Adipose tissue (tissue), 3 donors: ENCODE data around the gene ZNF521. TPM values are rescaled to one million over a fixed set of nuclear protein-coding genes. Genes with fewer than 3 reads are reported as not detected.
"Not testable (repeated sequence)": the region's sequence is repeated elsewhere in the genome, so short reads cannot be mapped to it uniquely, and the experiment has no call there.

Experiments used
- H3K27ac ChIP-seq: one replicate; pipeline ENCODE4 v1.5.1; 2013; ENCODE audit warnings: low read depth, low read length
- WGBS, 3 donors: extraction: QIAGEN DNeasy Blood & Tissue Kit; methylation state at CpG; one replicate each; pipeline ENCODE4 v1.1.7; 2013; 5-methylcytosine and 5-hydroxymethylcytosine counted together
- polyA plus RNA-seq, 3 donors: library from polyadenylated mRNA; stranded (reverse); fragments of 200-250 nt; gene quantifications; one replicate each; pipeline ENCODE4 v1.2.3, GENCODE V29; 2013
- donor health status: healthy with polysubstance abuse.
- donor health status: Bipolar disorder and iron deficiency.
- donor health status: healthy.

ZNF521 gene
- polyA plus RNA-seq, 3 donors = 1.8 to 12.4 (median 11.4) TPM

- no peak overlapping the region for H3K27ac ChIP-seq
- 68 to 81% (median 76%) methylated on average over 4 of the region's 4 CpGs for WGBS, 3 donors
These were observed 73.6 kb downstream of the ZNF521 start for GRCh38 chr18:25278394-25278793.

- WGBS, 3 donors = 61 to 77% (median 72%) methylated on average over 11 of the region's 11 CpGs
- H3K27ac ChIP-seq = no peak overlapping the region
These were observed 76.5 kb downstream of the ZNF521 start for GRCh38 chr18:25275412-25276001.

DNA sequence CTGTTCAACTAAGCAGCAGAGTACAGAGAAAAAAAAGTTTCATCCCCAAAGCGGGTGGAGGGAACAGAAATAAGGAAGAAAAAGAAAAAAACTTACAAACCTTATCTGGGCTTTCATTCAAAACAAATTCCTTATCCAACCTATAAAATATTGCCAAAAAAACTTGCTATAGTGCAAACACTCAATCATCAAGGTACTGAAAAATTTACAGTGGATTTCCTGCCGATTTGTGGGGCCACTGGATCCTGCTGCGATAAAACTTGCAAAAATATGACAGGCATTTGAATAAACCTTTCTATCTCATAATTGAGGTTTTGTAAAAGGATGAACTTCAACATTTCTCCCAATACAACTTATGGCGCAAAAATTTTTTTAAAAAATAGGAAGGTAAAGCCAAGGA, 77.0 kb downstream of the ZNF521 start:
- WGBS, 3 donors = 80 to 83% (median 82%) methylated on average over 4 of the region's 4 CpGs
- H3K27ac ChIP-seq = no peak overlapping the region

GRCh38 chr18:25266931-25267527, 84.9 kb downstream of the ZNF521 start:
- 44 to 86% (median 81%) methylated on average over 12 of the region's 12 CpGs for WGBS, 3 donors
- H3K27ac ChIP-seq = not testable (repeated sequence)

GRCh38 chr18:25262920-25263319, 89.0 kb downstream of the ZNF521 start:
- no peak overlapping the region for H3K27ac ChIP-seq
- WGBS, 3 donors = 39 to 72% (median 59%) methylated on average over 2 of the region's 2 CpGs

DNA sequence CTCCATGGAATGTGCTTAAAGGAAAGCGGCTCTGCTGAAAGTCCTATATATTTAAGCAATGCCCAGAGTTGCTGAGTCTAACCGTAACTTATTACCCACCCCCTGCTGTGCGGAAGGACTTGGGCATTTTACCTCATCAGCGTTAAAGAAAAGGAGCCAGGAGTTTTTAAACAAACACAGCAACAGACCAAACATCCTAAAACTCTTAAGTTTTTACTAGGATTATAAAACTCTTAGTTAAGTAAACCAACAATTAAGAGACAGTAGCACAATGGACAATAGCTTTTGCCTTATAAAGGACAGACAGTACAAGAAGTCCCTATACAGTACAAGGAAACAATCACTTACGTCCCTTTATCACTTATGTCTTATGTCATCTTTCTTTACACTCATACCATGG, 90.2 kb downstream of the ZNF521 start:
- no peak overlapping the region for H3K27ac ChIP-seq

DNA sequence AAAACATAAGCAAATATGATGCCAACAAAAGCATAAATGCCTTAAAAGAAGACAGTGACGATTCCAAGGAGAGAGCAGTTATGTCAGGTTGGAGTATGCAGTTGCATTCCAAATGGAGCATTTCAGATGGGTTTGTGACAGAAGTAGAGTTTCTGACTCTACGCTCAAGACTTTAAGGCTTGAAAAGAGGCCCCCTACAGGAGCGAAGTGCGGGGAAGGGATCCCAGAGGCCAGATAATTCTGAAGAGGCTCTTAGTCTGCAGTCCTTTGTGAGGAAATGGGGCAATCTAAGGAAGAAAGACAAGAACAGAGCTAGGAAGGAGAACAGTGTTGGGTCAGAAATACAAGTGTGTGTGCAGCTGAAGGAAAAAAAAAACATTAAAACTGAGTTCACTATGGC, 95.5 kb downstream of the ZNF521 start:
- WGBS, 3 donors = 72 to 91% (median 87%) methylated on average over 4 of the region's 4 CpGs
- H3K27ac ChIP-seq = no peak overlapping the region

More for the DNA sequence above, 90.2 kb downstream of the ZNF521 start:
- 55 to 88% (median 81%) methylated on average over 5 of the region's 5 CpGs for WGBS, 3 donors

GRCh38 chr18:25253779-25254178, 98.2 kb downstream of the ZNF521 start:
- H3K27ac ChIP-seq = no peak overlapping the region
- 80 to 89% (median 81%) methylated on average over 1 of the region's 1 CpG for WGBS, 3 donors

DNA sequence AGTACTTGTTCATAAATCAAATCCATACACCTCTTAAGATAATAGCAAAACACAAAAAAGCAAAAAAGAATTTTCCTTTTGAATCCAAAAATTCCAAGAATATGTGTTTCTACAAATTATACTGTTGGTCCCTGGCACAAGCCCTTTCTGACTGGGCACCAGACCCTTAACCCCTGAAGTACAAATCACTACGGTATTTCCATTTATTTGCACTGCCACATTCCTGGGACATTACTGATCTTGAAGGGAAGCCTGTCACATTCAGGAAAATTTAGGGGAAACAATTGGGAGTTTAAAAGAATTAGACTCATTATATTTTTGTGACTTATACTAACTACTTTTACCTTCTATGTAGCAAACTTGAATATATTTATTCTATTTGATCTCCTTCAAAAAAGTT, 98.8 kb downstream of the ZNF521 start:
- H3K27ac ChIP-seq = no peak overlapping the region
- WGBS, 3 donors = 43 to 78% (median 76%) methylated on average over 1 of the region's 1 CpG

- WGBS, 3 donors = 66 to 81% (median 71%) methylated on average over 4 of the region's 4 CpGs
- H3K27ac ChIP-seq = no peak overlapping the region
These were observed 100.9 kb downstream of the ZNF521 start for GRCh38 chr18:25251068-25251467.

- 33 to 49% (median 41%) methylated on average over 3 of the region's 3 CpGs for WGBS, 3 donors
- no peak overlapping the region for H3K27ac ChIP-seq
These were observed 101.5 kb downstream of the ZNF521 start for GRCh38 chr18:25250474-25250851.

- H3K27ac ChIP-seq = no peak overlapping the region
- 35 to 91% (median 90%) methylated on average over 2 of the region's 2 CpGs for WGBS, 3 donors
These were observed 103.2 kb downstream of the ZNF521 start for GRCh38 chr18:25248755-25249154.

DNA sequence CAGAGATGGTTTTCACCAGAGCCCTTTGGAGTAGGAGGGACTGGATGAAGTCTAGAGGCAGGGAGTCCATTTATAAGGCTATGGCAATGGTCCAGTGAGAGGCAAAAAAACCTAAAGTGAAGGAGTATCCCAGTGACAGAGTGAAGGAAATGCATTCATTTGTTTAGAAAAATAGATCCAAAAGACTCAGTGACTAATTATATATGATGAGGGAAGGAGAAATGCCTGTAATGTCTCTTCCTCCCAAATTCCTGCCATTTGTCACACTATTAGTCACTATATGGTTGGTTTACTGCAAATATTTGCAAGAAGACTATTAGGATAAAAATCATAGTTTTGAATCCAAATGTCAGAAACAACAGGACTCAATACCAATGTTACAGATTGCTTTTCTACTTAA, 104.2 kb downstream of the ZNF521 start:
- no peak overlapping the region for H3K27ac ChIP-seq

GRCh38 chr18:25244924-25245698, 106.9 kb downstream of the ZNF521 start:
- no peak overlapping the region for H3K27ac ChIP-seq
- 76 to 89% (median 79%) methylated on average over 4 of the region's 4 CpGs for WGBS, 3 donors

GRCh38 chr18:25244170-25244569, 107.8 kb downstream of the ZNF521 start:
- H3K27ac ChIP-seq = no peak overlapping the region

DNA sequence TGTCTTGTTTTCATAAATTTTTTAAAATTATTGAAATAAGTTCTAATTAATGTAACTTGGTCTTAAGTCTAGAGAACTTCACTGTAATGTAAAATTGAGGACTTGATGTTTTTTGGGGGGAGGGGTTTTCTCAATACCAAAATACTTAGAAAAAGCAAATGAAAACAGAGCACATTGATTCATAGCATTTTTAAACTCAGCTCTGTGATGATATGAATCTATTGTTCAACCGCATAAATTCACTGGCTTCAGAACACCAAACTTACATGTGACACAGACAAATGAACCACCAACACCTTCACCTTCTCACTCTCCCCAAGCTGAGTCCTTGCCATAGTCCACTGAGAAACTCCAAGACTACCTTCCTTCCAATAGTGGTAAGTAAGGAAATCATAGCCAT, 108.2 kb downstream of the ZNF521 start:
- no peak overlapping the region for H3K27ac ChIP-seq
- WGBS, 3 donors = 80 to 93% (median 88%) methylated on average over 1 of the region's 1 CpG

DNA sequence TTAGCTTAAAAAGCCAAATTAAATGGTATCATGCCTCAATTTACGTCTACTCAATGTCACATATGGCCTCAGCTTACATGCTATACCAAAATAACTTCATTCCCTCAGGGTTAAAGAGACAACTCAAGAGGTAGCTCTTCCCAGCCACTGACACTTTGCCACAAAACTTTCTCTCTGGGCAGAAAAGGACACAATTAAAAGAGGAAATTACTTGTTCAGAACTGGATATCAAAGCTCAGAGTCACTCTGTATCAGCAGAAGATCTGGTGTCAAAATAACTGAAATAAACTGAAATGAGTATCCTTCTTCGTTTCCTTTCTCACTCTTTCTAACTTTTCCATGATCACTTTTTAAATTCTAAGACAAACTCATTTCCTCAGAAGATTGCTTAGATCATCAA, 108.7 kb downstream of the ZNF521 start:
- 74 to 80% (median 77%) methylated on average over 2 of the region's 2 CpGs for WGBS, 3 donors
- H3K27ac ChIP-seq = no peak overlapping the region

- H3K27ac ChIP-seq = no peak overlapping the region
- 77 to 87% (median 85%) methylated on average over 5 of the region's 5 CpGs for whole genome bisulfite sequencing, 3 donors
These were observed 111.6 kb downstream of the ZNF521 start for GRCh38 chr18:25240420-25240770.

DNA sequence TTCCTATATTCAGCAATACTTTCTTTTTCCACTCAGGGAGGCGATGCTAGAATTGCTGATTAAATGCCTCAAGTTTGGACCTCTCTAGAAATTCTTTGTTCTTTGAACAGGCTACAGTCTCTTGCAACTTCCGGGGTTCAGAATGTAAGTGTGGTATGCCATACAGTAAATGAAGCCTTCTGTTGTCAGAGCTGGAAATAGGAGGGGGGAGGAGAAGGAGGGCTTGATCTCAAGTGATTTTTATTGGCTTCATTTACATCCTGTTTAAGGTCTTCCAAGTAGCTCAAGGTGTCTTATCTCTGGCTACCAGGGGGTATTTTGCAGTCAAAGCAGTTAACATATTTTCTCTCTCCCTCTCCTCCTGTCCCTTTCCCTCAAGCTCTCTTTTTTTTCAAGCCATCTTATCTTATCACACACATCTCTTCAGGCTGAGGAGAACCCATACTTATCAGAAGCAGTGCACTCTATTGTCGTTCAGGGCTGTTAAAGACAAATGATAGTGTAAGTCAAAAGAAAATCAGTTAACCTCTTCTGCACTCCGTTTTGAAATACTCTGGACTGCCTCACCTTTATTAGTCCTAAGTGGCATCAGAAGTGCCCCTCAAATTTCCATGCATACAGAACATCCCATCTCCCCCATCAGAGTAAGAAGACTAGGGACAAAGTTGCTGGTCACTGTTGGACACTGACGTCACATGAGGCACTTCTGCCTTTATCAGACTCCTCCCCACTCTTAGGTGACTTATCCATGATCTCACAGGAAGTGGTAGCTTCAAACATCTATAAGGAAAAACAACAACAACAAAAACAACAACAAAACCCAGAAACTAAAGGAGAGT, 112.2 kb downstream of the ZNF521 start:
- no peak overlapping the region for H3K27ac ChIP-seq
- 32 to 38% (median 33%) methylated on average over 5 of the region's 5 CpGs for WGBS, 3 donors
